ENCODE measurements around the gene SAG.

DNA sequence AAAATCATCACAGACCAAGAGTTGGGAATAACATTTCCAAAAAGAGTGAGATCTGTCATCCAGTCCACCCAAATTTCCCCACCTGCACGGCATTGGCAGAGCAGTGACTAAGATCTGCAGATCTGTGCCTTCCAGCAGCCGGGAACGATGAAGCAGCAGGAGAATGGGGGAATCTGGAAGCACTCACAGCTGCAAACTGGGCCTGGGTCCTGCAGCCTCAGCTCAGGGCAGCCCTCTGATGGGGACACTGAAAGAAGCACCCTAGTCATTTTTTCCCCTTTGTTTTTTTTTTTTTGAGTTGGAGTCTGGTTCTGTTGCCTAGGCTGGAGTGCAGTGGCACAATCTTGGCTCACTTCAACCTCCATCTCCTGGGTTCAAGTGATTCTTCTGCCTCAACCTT is 4.4 kb upstream of the SAG start:
- TF ChIP-seq POLR2A (IDR thresholded peaks at IDR 0.05; ENCODE audit: low read depth, low read length), result no peak
- no peak for TF ChIP-seq POLR2AphosphoS5 (IDR thresholded peaks at IDR 0.05; ENCODE audit: low read depth, low read length)
